MG63 (cell line): ENCODE results near the gene SRGAP1. TPM values are rescaled to one million over a fixed set of nuclear protein-coding genes. Genes with fewer than 3 reads are reported as not detected.
"Not testable (repeated sequence)": the region's sequence is repeated elsewhere in the genome, so short reads cannot be mapped to it uniquely, and the experiment has no call there.

Source experiments
- DNase-seq: peaks from one replicate; pipeline ENCODE4 v3.0.0-alpha.2; 2020
- H3K27me3 ChIP-seq: fragments of 250-450 bp; sonication (Bioruptor Pico); 2 replicates; pipeline ENCODE4 v1.5.1; 2020; ENCODE audit warnings: mild to moderate bottlenecking, moderate library complexity
- H3K36me3 ChIP-seq: fragments of 250-450 bp; sonication (Bioruptor Pico); 2 replicates; pipeline ENCODE4 v1.5.1; 2020; ENCODE audit warnings: mild to moderate bottlenecking, moderate library complexity
- H3K4me3 ChIP-seq: fragments of 250-450 bp; sonication (Bioruptor Pico); 2 replicates; pipeline ENCODE4 v1.5.1; 2020; ENCODE audit warnings: mild to moderate bottlenecking, moderate library complexity
- H3K9me3 ChIP-seq: fragments of 250-450 bp; sonication (Bioruptor Pico); 2 replicates; pipeline ENCODE4 v1.5.1; 2020; ENCODE audit warnings: mild to moderate bottlenecking, moderate library complexity
- total RNA-seq: library from RNA; depleted of rRNA; stranded (reverse); fragments of >200 nt; shearing (Covaris generic); gene quantifications from 2 replicates; pipeline ENCODE4 v1.2.3, GENCODE V29; 2014; ENCODE audit warnings: low replicate concordance; rRNA removed

The SRGAP1 gene
- total RNA-seq, 1 experiment from 2014 or later = 0.99 TPM

GRCh38 chr12:64192644-64193444 is 348.3 kb downstream of the SRGAP1 start:
- Histone ChIP-seq H3K36me3 (peaks cover 7% of the 10 kb centered on the region; the same call in 1 of the 2 replicates), H3K4me3 (no peak overlapping the region), H3K27me3 (no peaks in the 10 kb centered on the region), H3K9me3 (0 out of 2 replicates have a peak, but pooled peaks cover 2% of the 10 kb centered on the region)
- DNase-seq = no peak

- no peak for DNase-seq
- H3K27me3 ChIP-seq = no peaks in the 10 kb centered on the region
These were observed 349.4 kb downstream of the SRGAP1 start for GRCh38 chr12:64193931-64194330.

GRCh38 chr12:64194333-64195149 is 350.0 kb downstream of the SRGAP1 start:
- Histone ChIP-seq H3K9me3 (no peaks in the 10 kb centered on the region), H3K27me3 (no peaks in the 10 kb centered on the region)
- DNase-seq = no peak

More at GRCh38 chr12:64193931-64194330, 349.4 kb downstream of the SRGAP1 start:
- peaks cover 7% of the 10 kb centered on the region; the same call in 1 of the 2 replicates for H3K36me3 ChIP-seq
- H3K9me3 ChIP-seq = 0 out of 2 replicates have a peak, but pooled peaks cover 2% of the 10 kb centered on the region
- no peak overlapping the region for H3K4me3 ChIP-seq

GRCh38 chr12:64195841-64196240 is 351.3 kb downstream of the SRGAP1 start:
- H3K27me3 ChIP-seq, H3K4me3 ChIP-seq: not testable (repeated sequence)

More at GRCh38 chr12:64194333-64195149, 350.0 kb downstream of the SRGAP1 start:
- H3K4me3 ChIP-seq = no peak overlapping the region
- peaks cover 7% of the 10 kb centered on the region; the same call in 1 of the 2 replicates for H3K36me3 ChIP-seq

GRCh38 chr12:64203036-64203435 is 358.5 kb downstream of the SRGAP1 start:
- no peak for DNase-seq
- no peaks in the 10 kb centered on the region; the same call in 1 of the 2 replicates for H3K36me3 ChIP-seq

More at GRCh38 chr12:64195841-64196240, 351.3 kb downstream of the SRGAP1 start:
- not testable (repeated sequence) for DNase-seq, H3K9me3 ChIP-seq, H3K36me3 ChIP-seq

GRCh38 chr12:64203775-64204174 is 359.3 kb downstream of the SRGAP1 start:
- Histone ChIP-seq H3K27me3 (no peaks in the 10 kb centered on the region), H3K36me3 (no peaks in the 10 kb centered on the region; the same call in 1 of the 2 replicates), H3K9me3 (no peaks in the 10 kb centered on the region), H3K4me3 (no peak overlapping the region)
- DNase-seq = no peak

More at GRCh38 chr12:64203036-64203435, 358.5 kb downstream of the SRGAP1 start:
- H3K27me3 ChIP-seq = no peaks in the 10 kb centered on the region
- H3K4me3 ChIP-seq = no peak overlapping the region
- H3K9me3 ChIP-seq = no peaks in the 10 kb centered on the region

- no peaks in the 10 kb centered on the region for H3K27me3 ChIP-seq
- no peak for DNase-seq
- no peaks in the 10 kb centered on the region; the same call in 1 of the 2 replicates for H3K36me3 ChIP-seq
- H3K9me3 ChIP-seq = no peaks in the 10 kb centered on the region
- no peak overlapping the region for H3K4me3 ChIP-seq
These were observed 361.0 kb downstream of the SRGAP1 start for GRCh38 chr12:64205542-64205941.

- no peaks in the 10 kb centered on the region for H3K27me3 ChIP-seq
- no peaks in the 10 kb centered on the region for H3K9me3 ChIP-seq
- no peaks in the 10 kb centered on the region; the same call in none of the 2 replicates for H3K36me3 ChIP-seq
- DNase-seq = no peak
- no peak overlapping the region for H3K4me3 ChIP-seq
These were observed 363.0 kb downstream of the SRGAP1 start for GRCh38 chr12:64207453-64207852.

Other genes starting within 250 kb of the SRGAP1 start
- gene DPY19L2, start 176.2 kb upstream of the SRGAP1 start, total RNA-seq = not detected in 2 replicates
- 25.5 and 38.1 TPM in 2 replicates for gene RXYLT1, start 64.8 kb upstream of the SRGAP1 start, total RNA-seq